GM23338 (cell line): ENCODE results near the gene GLIPR1. TPM values are rescaled to one million over a fixed set of nuclear protein-coding genes. Genes with fewer than 3 reads are reported as not detected.
A peak's percentile ranks its signal among the peaks of the same experiment; 100 is the strongest.

Source experiments
- ATAC-seq: fragments of 200-7000 bp; cut with Tn5 transposase; 3 replicates; pipeline ENCODE4 v1.9.1; 2020
- DNase-seq: peaks from one replicate; pipeline ENCODE4 v3.0.0-alpha.2; 2015; ENCODE audit warnings: low spot score
- H2AFZ ChIP-seq: fragments of 200-600 bp; sonication (generic); 2 replicates; pipeline ENCODE4 v1.8.0; 2016; ENCODE audit warnings: antibody characterized with exemption, mild to moderate bottlenecking, moderate library complexity
- H3F3A ChIP-seq: fragments of 200-600 bp; sonication (generic); replicated peaks from 2 replicates; pipeline ENCODE4 v1.8.0; 2017; ENCODE audit warnings: antibody characterized with exemption, mixed run types, low read depth
- H3K27ac ChIP-seq: fragments of 200-600 bp; sonication (generic); 2 replicates; pipeline ENCODE4 v1.6.1; 2016; ENCODE audit warnings: low read depth
- H3K27me3 ChIP-seq: fragments of 200-600 bp; sonication (generic); 2 replicates; pipeline ENCODE4 v1.8.0; 2016; ENCODE audit warnings: mild to moderate bottlenecking, mixed run types, moderate library complexity; ENCODE audit not compliant: insufficient read depth
- H3K36me3 ChIP-seq: fragments of 200-600 bp; sonication (generic); 2 replicates; pipeline ENCODE4 v1.8.0; 2016; ENCODE audit warnings: mild to moderate bottlenecking; ENCODE audit not compliant: insufficient read depth
- H3K4me1 ChIP-seq: fragments of 200-600 bp; sonication (generic); 2 replicates; pipeline ENCODE4 v1.8.0; 2016; ENCODE audit warnings: mild to moderate bottlenecking, moderate library complexity; ENCODE audit not compliant: insufficient read depth
- H3K4me2 ChIP-seq: fragments of 200-600 bp; sonication (generic); 2 replicates; pipeline ENCODE4 v1.7.1; 2017; ENCODE audit warnings: mixed run types
- H3K4me3 ChIP-seq: fragments of 200-600 bp; sonication (generic); 2 replicates; pipeline ENCODE4 v1.6.1; 2016; ENCODE audit warnings: mixed run types
- H3K79me2 ChIP-seq: fragments of 200-600 bp; sonication (generic); replicated peaks from 2 replicates; pipeline ENCODE4 v1.8.0; 2017; ENCODE audit warnings: mild to moderate bottlenecking; ENCODE audit not compliant: insufficient read depth
- H3K9me2 ChIP-seq: fragments of 200-600 bp; sonication (generic); 2 replicates; pipeline ENCODE4 v1.8.0; 2017; ENCODE audit not compliant: insufficient read depth
- H4K20me1 ChIP-seq: fragments of 200-600 bp; sonication (generic); replicated peaks from 2 replicates; pipeline ENCODE4 v1.8.0; 2017; ENCODE audit warnings: mild to moderate bottlenecking; ENCODE audit not compliant: insufficient read depth
- H3K27ac Mint-ChIP-seq: 2 replicates; pipeline ENCODE4 v1.8.0; 2020; ENCODE audit warnings: inconsistent platforms, mild to moderate bottlenecking, moderate library complexity, mixed read lengths
- H3K27me3 Mint-ChIP-seq: 3 replicates; pipeline ENCODE4 v1.8.0; 2022; ENCODE audit warnings: low read depth, mild to moderate bottlenecking, moderate library complexity, mixed read lengths, inconsistent platforms; ENCODE audit not compliant: insufficient read depth, poor library complexity
- H3K36me3 Mint-ChIP-seq: 3 replicates; pipeline ENCODE4 v1.8.0; 2021; ENCODE audit warnings: low read depth, mild to moderate bottlenecking, inconsistent platforms, moderate library complexity, mixed read lengths
- H3K4me1 Mint-ChIP-seq: 3 replicates; pipeline ENCODE4 v1.8.0; 2020; ENCODE audit warnings: mild to moderate bottlenecking, inconsistent platforms, mixed read lengths
- H3K4me3 Mint-ChIP-seq: 3 replicates; pipeline ENCODE4 v1.8.0; 2021; ENCODE audit warnings: moderate library complexity, mild to moderate bottlenecking, inconsistent platforms, mixed read lengths
- H3K9me3 Mint-ChIP-seq: 3 replicates; pipeline ENCODE4 v1.8.0; 2020; ENCODE audit warnings: moderate library complexity, mild to moderate bottlenecking, inconsistent platforms, mixed read lengths
- NANOG ChIP-seq: IDR thresholded peaks from 2 replicates; pipeline ENCODE4 v1.6.1; 2016; ENCODE audit warnings: antibody characterized with exemption, borderline replicate concordance
- ZNF114 ChIP-seq: fragments of 250-450 bp; sonication (Bioruptor Pico); IDR thresholded peaks from 2 replicates; pipeline ENCODE4 v1.5.0; 2020; ENCODE audit warnings: mild to moderate bottlenecking, moderate library complexity
- ZNF462 ChIP-seq: fragments of 250-450 bp; sonication (Bioruptor Pico); IDR thresholded peaks from 2 replicates; pipeline ENCODE4 v1.5.0; 2020; ENCODE audit warnings: mild to moderate bottlenecking, moderate library complexity
- polyA plus RNA-seq: library from polyadenylated mRNA; unstranded; fragments of >200 nt; fragmentation: Nextera tagmentation; extraction: Ambion mirVana; gene quantifications from 2 replicates; pipeline ENCODE4 v1.2.1, GENCODE V29; 2016
- total RNA-seq: library from RNA; depleted of rRNA; stranded (reverse); fragments of >200 nt; shearing (Covaris generic); gene quantifications from 2 replicates; pipeline ENCODE4 v1.2.3, GENCODE V29; 2014
- TF ChIP-seq, protein P1 (sequence below), 2 experiments: fragments of 200-600 bp in 1 of 2; sonication (generic) in 1 of 2; conservative IDR thresholded peaks; 2 replicates each; pipeline versions ENCODE4 v1.5.1 to v1.6.1; 2016 to 2017; ENCODE audit warnings: antibody characterized with exemption in 2 of 2, low read depth in 2 of 2, mild to moderate bottlenecking in 2 of 2, moderate library complexity in 1 of 2

GLIPR1 gene
- total and polyA plus RNA-seq, 2 experiments from 2014 or later = 0.03 to 6.1 TPM

DNA sequence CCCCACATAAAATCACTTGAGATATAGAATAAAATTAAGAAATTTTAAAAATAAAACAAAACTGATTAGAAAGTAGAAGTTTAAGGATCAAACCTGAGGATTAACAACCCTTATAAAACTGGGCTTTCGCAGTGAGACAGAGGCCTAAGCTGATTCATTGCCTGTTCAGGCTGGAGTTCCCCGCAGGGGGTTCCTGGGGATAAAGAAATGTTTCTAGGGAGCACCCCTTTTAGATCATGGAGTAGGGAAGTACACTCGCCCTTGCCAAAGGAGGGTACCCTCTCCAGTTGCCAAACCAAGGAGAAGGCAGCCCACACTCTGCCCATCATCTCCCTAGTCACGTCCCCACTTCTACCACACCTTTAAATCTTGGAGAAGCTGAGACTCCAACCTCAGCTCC lies 6.8 kb downstream of the GLIPR1 start (continued):
- TF ChIP-seq ZNF462 (no peak), ZNF114 (CRISPR knock-in tag) (no peak)

DNA sequence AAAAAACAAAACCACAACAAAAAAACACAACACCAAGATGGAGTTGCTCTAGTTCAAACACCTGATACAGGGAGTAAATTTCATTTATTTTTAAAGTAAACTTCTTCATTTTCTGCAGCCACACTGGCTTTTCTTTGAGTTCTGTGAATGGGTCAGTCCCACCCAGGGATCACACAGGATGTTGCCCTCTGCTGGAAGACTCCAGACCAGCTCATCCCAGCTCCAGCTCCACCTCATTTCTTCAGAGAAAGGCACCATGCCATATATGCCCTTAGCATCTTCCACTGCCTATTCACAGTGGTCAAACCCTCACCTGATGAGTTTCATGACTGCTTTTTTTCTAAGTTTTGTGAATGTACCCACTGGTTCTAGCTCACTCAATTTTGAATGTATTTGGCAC lies 8.0 kb downstream of the GLIPR1 start:
- Histone ChIP-seq H3K27ac (no peak overlapping the region), H4K20me1 (no peaks in the 10 kb centered on the region), H3K9me2 (no peaks in the 10 kb centered on the region), H3K4me1 (peaks cover 12% of the 10 kb centered on the region), H3F3A (no peaks in the 10 kb centered on the region), H3K27me3 (no peaks in the 10 kb centered on the region), H3K36me3 (no peaks in the 10 kb centered on the region), H2AFZ (no peak overlapping the region), H3K4me2 (no peak overlapping the region), H3K79me2 (no peaks in the 10 kb centered on the region), H3K4me3 (no peak overlapping the region)
- ATAC-seq (peak; percentile 81), DNase-seq (peak; percentile 65)
- Mint-ChIP-seq H3K27me3 (no peaks in the 10 kb centered on the region), H3K9me3 (no peaks in the 10 kb centered on the region), H3K27ac (no peak overlapping the region), H3K4me1 (peaks cover 28% of the 10 kb centered on the region), H3K36me3 (no peaks in the 10 kb centered on the region), H3K4me3 (no peak overlapping the region)
- TF ChIP-seq NANOG = no peak
- TF ChIP-seq, protein P1, sequence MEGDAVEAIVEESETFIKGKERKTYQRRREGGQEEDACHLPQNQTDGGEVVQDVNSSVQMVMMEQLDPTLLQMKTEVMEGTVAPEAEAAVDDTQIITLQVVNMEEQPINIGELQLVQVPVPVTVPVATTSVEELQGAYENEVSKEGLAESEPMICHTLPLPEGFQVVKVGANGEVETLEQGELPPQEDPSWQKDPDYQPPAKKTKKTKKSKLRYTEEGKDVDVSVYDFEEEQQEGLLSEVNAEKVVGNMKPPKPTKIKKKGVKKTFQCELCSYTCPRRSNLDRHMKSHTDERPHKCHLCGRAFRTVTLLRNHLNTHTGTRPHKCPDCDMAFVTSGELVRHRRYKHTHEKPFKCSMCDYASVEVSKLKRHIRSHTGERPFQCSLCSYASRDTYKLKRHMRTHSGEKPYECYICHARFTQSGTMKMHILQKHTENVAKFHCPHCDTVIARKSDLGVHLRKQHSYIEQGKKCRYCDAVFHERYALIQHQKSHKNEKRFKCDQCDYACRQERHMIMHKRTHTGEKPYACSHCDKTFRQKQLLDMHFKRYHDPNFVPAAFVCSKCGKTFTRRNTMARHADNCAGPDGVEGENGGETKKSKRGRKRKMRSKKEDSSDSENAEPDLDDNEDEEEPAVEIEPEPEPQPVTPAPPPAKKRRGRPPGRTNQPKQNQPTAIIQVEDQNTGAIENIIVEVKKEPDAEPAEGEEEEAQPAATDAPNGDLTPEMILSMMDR (conservative IDR thresholded peaks at IDR 0.05; ENCODE audit: low read depth in 2 of 2) = peak; percentile 57 to 76
